ENCODE measurements around the gene MTCL1. TPM values are rescaled to one million over a fixed set of nuclear protein-coding genes. Genes with fewer than 3 reads are reported as not detected.
A peak's percentile ranks its signal among the peaks of the same experiment; 100 is the strongest.

The MTCL1 gene
- total RNA-seq, 6 experiments from 2014 or later = 1.4 to 7.4 (median 3.6) TPM

DNA sequence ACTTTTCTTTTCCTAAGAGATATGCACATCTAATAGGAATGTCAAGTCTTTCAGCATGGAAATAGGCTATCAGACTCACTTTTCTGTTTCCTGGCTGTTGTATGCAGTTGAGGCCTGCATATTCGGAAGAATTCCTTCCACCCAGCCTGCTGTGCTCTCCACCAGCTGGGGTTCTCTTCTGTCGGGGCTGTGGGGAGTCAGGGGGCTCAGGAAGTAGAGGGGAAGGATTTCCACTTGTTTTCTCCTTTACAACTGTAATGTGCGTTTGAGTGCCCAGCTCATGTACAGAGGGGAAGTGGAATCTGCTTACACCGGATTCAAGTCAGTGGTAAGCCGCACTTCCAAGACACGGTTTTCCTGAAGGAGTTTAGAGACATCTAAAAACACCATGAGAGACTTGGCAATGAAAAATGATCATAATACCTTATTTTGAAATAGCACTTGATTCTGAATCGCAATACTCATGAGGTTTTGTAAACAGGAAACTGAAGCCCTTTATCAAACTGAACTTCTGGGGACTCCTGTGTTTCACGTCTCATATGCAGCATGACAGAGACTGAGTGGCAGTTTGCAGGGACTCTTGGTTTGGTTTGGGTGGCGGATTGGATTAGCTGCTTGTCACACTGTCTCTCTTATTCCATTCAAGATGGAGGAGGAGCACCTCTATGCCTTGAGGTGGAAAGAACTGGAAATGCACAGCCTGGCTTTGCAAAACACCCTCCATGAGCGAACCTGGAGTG lies 90.4 kb downstream of the MTCL1 start:
- Histone ChIP-seq H3K9me3 (no peaks in the 10 kb centered on the region), H3K4me1 (no peaks in the 10 kb centered on the region), H3K27ac (no peak overlapping the region), H3K36me3 (no peaks in the 10 kb centered on the region), H3K4me3 (no peak overlapping the region), H3K27me3 (no peaks in the 10 kb centered on the region)
- ATAC-seq = peak in 1 of 4 donors; percentile 42
- intact Hi-C loops (cut with DNase I) = no loop called here
- no peak for DNase-seq
- no peak for TF ChIP-seq POLR2A (IDR thresholded peaks at IDR 0.05)
- TF ChIP-seq, protein P1, sequence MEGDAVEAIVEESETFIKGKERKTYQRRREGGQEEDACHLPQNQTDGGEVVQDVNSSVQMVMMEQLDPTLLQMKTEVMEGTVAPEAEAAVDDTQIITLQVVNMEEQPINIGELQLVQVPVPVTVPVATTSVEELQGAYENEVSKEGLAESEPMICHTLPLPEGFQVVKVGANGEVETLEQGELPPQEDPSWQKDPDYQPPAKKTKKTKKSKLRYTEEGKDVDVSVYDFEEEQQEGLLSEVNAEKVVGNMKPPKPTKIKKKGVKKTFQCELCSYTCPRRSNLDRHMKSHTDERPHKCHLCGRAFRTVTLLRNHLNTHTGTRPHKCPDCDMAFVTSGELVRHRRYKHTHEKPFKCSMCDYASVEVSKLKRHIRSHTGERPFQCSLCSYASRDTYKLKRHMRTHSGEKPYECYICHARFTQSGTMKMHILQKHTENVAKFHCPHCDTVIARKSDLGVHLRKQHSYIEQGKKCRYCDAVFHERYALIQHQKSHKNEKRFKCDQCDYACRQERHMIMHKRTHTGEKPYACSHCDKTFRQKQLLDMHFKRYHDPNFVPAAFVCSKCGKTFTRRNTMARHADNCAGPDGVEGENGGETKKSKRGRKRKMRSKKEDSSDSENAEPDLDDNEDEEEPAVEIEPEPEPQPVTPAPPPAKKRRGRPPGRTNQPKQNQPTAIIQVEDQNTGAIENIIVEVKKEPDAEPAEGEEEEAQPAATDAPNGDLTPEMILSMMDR (IDR thresholded peaks at IDR 0.05) = no peak
- WGBS (ENCODE audit: insufficient coverage, low coverage, low lambda C conversion rate, missing lambda C conversion rate) = 51% methylated on average over 9 of the region's 10 CpGs

DNA sequence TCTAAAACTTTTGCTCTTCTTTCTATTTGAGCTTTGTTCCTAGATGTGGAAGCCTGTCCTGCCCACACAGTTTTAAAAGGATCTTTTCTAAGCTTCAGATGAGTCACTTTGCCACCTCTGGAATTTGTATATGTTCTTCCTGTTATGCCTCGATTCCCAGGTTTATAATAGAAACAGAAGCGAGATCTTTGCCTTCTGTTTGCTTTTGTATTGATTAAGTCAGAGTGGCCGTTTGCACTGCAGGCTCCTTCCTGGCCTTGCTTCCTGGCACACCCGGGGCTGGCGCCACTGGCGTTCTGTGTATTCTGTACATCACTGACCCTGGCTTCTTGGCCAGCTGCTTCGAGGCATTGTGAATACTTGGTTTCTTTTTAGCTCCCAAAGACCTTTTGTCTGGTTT lies 91.8 kb downstream of the MTCL1 start:
- no peak for TF ChIP-seq POLR2A (IDR thresholded peaks at IDR 0.05)
- TF ChIP-seq, protein P1 (IDR thresholded peaks at IDR 0.05) = no peak
- peaks cover 0 to 4% (median 0%) of the 10 kb centered on the region in 4 donors for H3K4me1 ChIP-seq
- DNase-seq = no peak
- H3K36me3 ChIP-seq = no peaks in the 10 kb centered on the region
- 48% methylated on average over 6 of the region's 7 CpGs for WGBS (ENCODE audit: insufficient coverage, low coverage, low lambda C conversion rate, missing lambda C conversion rate)
- H3K27ac ChIP-seq = no peak overlapping the region
- intact Hi-C loops (cut with DNase I) = no loop called here
- no peaks in the 10 kb centered on the region for H3K27me3 ChIP-seq
- H3K4me3 ChIP-seq = no peak overlapping the region
- H3K9me3 ChIP-seq = no peaks in the 10 kb centered on the region
- ATAC-seq = peak in 2 of 4 donors; percentile 28 to 52

DNA sequence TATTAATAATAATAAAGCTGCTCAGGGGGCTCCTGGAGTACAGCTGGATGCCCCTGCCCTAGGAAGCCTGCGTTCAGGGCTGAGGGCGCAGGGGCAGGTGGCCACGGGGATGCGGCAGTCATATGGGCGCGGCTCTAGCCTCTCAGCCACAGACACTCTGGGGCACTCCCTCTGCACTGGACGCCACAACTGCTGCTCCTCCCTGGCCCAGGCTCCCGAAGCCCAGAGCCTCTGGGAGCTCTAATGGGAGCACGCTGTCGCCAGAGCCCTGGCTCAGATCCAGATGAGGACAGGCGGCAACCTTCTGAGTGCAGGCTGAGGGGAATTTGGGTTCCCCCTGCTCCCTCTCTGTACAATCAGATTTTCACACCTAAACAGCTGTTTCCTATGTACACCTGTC lies 93.6 kb downstream of the MTCL1 start:
- Histone ChIP-seq H3K36me3 (no peaks in the 10 kb centered on the region), H3K9me3 (no peaks in the 10 kb centered on the region), H3K27me3 (no peaks in the 10 kb centered on the region), H3K27ac (no peak overlapping the region), H3K4me3 (no peak overlapping the region), H3K4me1 (peaks cover 0 to 6% (median 0%) of the 10 kb centered on the region in 4 donors)
- peak in 1 of 4 donors; percentile 15 for ATAC-seq
- DNase-seq = no peak
- 0% methylated on average over 1 of the region's 11 CpGs for WGBS (ENCODE audit: insufficient coverage, low coverage, low lambda C conversion rate, missing lambda C conversion rate)
- intact Hi-C loops (cut with DNase I) = no loop called here
- TF ChIP-seq, protein P1 (IDR thresholded peaks at IDR 0.05) = no peak
- no peak for TF ChIP-seq POLR2A (IDR thresholded peaks at IDR 0.05)

DNA sequence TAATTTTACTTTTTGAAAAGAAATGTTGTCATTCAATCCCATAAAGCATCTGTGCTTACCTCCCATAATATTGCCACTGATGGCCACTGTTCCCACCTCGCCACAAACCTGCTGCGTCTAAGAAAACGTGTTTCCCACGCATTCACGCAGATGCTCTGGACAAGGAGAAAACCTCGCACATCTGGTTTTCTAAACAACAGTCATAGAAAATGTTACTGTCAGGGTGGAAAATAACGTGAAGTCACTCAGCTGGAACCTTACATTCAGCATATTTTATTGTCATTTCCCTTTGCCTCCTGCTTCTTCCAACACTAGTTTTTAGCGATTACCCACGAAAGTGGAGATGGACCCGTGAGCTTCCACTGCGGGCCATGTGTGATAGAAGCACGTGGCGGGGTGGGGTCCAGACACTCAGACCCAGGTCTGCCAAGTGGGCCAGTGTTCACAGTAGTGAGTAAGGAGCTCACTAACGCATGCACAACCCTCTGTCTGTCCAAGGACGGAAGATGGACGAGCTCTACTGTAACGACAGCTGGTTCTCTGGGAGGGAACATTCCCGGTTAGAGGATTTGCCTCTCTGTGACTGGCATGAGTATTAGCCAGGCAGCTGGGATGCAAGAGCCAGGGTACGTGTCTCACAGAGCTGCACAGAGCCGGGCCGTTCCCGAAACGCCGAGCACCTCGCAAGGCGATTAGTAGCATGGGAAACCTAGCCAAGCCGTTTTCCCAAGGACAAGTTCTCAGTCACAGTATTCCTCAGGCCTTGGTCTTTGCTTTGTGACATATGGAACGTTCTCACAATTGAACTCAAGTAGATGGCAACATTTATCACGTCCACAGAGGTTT lies 94.5 kb downstream of the MTCL1 start:
- no peaks in the 10 kb centered on the region for H3K27me3 ChIP-seq
- ATAC-seq (no peak), DNase-seq (no peak)
- no peaks in the 10 kb centered on the region for H3K36me3 ChIP-seq
- no peak overlapping the region for H3K4me3 ChIP-seq
- peaks cover 0 to 6% (median 0%) of the 10 kb centered on the region in 4 donors for H3K4me1 ChIP-seq
- intact Hi-C loops (cut with DNase I) = no loop called here
- H3K9me3 ChIP-seq = no peaks in the 10 kb centered on the region
- H3K27ac ChIP-seq = no peak overlapping the region
- TF ChIP-seq, protein P1 (IDR thresholded peaks at IDR 0.05) = no peak
- TF ChIP-seq POLR2A (IDR thresholded peaks at IDR 0.05) = no peak
- 87% methylated on average over 20 of the region's 29 CpGs for WGBS (ENCODE audit: insufficient coverage, low coverage, low lambda C conversion rate, missing lambda C conversion rate)

All from right lobe of liver (tissue), 6 donors.